Gastroesophageal sphincter (tissue), 4 donors: Measurements from ENCODE around the gene ZNF76. TPM values are rescaled to one million over a fixed set of nuclear protein-coding genes. Genes with fewer than 3 reads are reported as not detected.

ENCODE experiments used
- ATAC-seq: fragments of 150-250 bp; one replicate; pipeline ENCODE4 v1.9.1; 2016; ENCODE audit warnings: mild to moderate bottlenecking, moderate library complexity
- H3K27ac ChIP-seq, 4 donors: fragments of 200-600 bp; sonication (generic) in 3 of 4; 1 replicate in 3 of 4; 2 replicates in 1 of 4; pipeline ENCODE4 v1.5.1; 2016 to 2019
- H3K27me3 ChIP-seq: fragments of 200-600 bp; sonication (generic); one replicate; pipeline ENCODE4 v1.5.1; 2019
- H3K36me3 ChIP-seq, 2 donors: fragments of 200-600 bp; sonication (generic); one replicate each; pipeline ENCODE4 v1.5.1; 2019; ENCODE audit warnings: control low read depth in 1 of 2
- H3K4me1 ChIP-seq, 3 donors: fragments of 200-600 bp; sonication (generic); 1 replicate in 2 of 3; 2 replicates in 1 of 3; pipeline ENCODE4 v1.5.1; 2016 to 2019; ENCODE audit warnings: control low read depth in 2 of 3
- H3K4me3 ChIP-seq, 2 donors: fragments of 200-600 bp; sonication (generic); one replicate each; pipeline ENCODE4 v1.5.1; 2019; ENCODE audit warnings: mild to moderate bottlenecking in 1 of 2, moderate library complexity in 1 of 2
- H3K9me3 ChIP-seq, 3 donors: fragments of 200-600 bp; sonication (generic); one replicate each; pipeline ENCODE4 v1.5.1; 2017 to 2019; ENCODE audit warnings: control low read depth in 2 of 3
- CTCF ChIP-seq, 4 experiments: fragments of 200-600 bp in 2 of 4; fragments of 450-650 bp in 2 of 4; sonication (generic) in 1 of 4; IDR thresholded peaks; one replicate each; pipeline ENCODE4 v1.5.1; 2017 to 2019; ENCODE audit warnings: antibody characterized with exemption in 4 of 4, mild to moderate bottlenecking in 2 of 4, moderate library complexity in 2 of 4
- EP300 ChIP-seq: sonication (generic); formaldehyde crosslinking; IDR thresholded peaks from one replicate; pipeline ENCODE4 v1.6.1; 2017; ENCODE audit warnings: antibody characterized with exemption, mild to moderate bottlenecking
- POLR2A ChIP-seq, 2 donors: fragments of 450-650 bp; IDR thresholded peaks; one replicate each; pipeline ENCODE4 v1.6.1; 2017; ENCODE audit warnings: antibody characterized with exemption in 2 of 2, mild to moderate bottlenecking in 2 of 2, moderate library complexity in 1 of 2
- POLR2AphosphoS5 ChIP-seq: sonication (generic); formaldehyde crosslinking; IDR thresholded peaks from one replicate; pipeline ENCODE4 v1.6.1; 2017; ENCODE audit warnings: antibody characterized with exemption
- WGBS, 2 donors: methylation state at CpG; one replicate each; pipeline ENCODE4 v1.1.5; 2018; ENCODE audit warnings: low coverage in 1 of 2; 5-methylcytosine and 5-hydroxymethylcytosine counted together
- total RNA-seq, 4 donors: library from RNA; depleted of rRNA; stranded (reverse); fragments of >200 nt; gene quantifications; one replicate each; pipeline ENCODE4 v1.1.0, GENCODE V29; 2016

The ZNF76 gene
- total RNA-seq, 4 donors from 2014 or later, result 21.3 to 46.9 (median 40.1) TPM

GRCh38 chr6:35343092-35343834, 83.7 kb downstream of the ZNF76 start:
- ATAC-seq, result no peak
- peak; percentile 36 for TF ChIP-seq POLR2AphosphoS5
- no peak for TF ChIP-seq EP300
- TF ChIP-seq POLR2A (IDR thresholded peaks at IDR 0.05), result no peak
- TF ChIP-seq CTCF (IDR thresholded peaks at IDR 0.05), result no peak
- Histone ChIP-seq H3K4me1 (peaks cover 0 to 42% (median 8%) of the 10 kb centered on the region in 3 donors), H3K9me3 (no peaks in the 10 kb centered on the region), H3K4me3 (peak overlapping the region; percentile 61 to 84), H3K36me3 (peaks cover 0 to 29% of the 10 kb centered on the region in 2 donors), H3K27me3 (no peaks in the 10 kb centered on the region), H3K27ac (peak overlapping the region; percentile 60 to 95 (median 92))
- WGBS, 2 donors, result 10 to 16% methylated on average over 11 to 13 of the region's 13 CpGs

- H3K4me3 ChIP-seq, result peak overlapping the region in 1 of 2 donors; percentile 84
- 52 to 62% methylated on average over 3 to 6 of the region's 6 CpGs for WGBS, 2 donors
- peaks cover 0 to 42% (median 8%) of the 10 kb centered on the region in 3 donors for H3K4me1 ChIP-seq
- H3K27me3 ChIP-seq, result no peaks in the 10 kb centered on the region
- H3K9me3 ChIP-seq, result no peaks in the 10 kb centered on the region
- H3K36me3 ChIP-seq, result peaks cover 0 to 36% of the 10 kb centered on the region in 2 donors
- H3K27ac ChIP-seq, result peak overlapping the region in 3 of 4 donors; percentile 91 to 95 (median 93)
- TF ChIP-seq POLR2AphosphoS5 (no peak), POLR2A (IDR thresholded peaks at IDR 0.05) (no peak), CTCF (IDR thresholded peaks at IDR 0.05) (no peak), EP300 (no peak)
- ATAC-seq, result no peak
Observed at GRCh38 chr6:35343835-35344550, 84.5 kb downstream of the ZNF76 start.

Other genes with a start within 250 kb of the ZNF76 start
- gene TCP11, start 118.4 kb upstream of the ZNF76 start, total RNA-seq, result under 1 TPM in 1 of 4 donors, not detected in 3; 0.77 TPM
- 1 to 10 TPM; 1.4 to 7.2 (median 3.0) TPM for gene SCUBE3, start 45.8 kb upstream of the ZNF76 start, total RNA-seq
- 1 to 10 TPM in 3 of 4 donors, under 1 TPM in 1; 0.78 to 4.6 (median 4.3) TPM for gene DEF6, start 38.1 kb downstream of the ZNF76 start, total RNA-seq
- 10 to 100 TPM; 10.3 to 16.0 (median 13.3) TPM for gene PPARD, start 82.8 kb downstream of the ZNF76 start, total RNA-seq
- gene FANCE, start 192.6 kb downstream of the ZNF76 start, total RNA-seq, result 1 to 10 TPM; 2.6 to 5.0 (median 3.8) TPM
- gene RPL10A, start 208.7 kb downstream of the ZNF76 start, total RNA-seq, result 1,000 to 10,000 TPM in 3 of 4 donors, 100 to 1,000 TPM in 1; 870 to 1,936 (median 1,411) TPM
- gene TEAD3, start 237.3 kb downstream of the ZNF76 start, total RNA-seq, result 100 to 1,000 TPM in 1 of 4 donors, 10 to 100 TPM in 3; 58.3 to 122 (median 72.5) TPM